OCI-LY7 (cell line): ENCODE measurements around the gene DENND1A.

ENCODE experiments used
- CTCF ChIP-seq: fragments of 200-600 bp; sonication (generic); conservative IDR thresholded peaks from 2 replicates; pipeline ENCODE4 v1.5.1; 2014; ENCODE audit warnings: mild to moderate bottlenecking, antibody characterized with exemption, low read length, moderate library complexity, mixed read lengths
- EZH2phosphoT487 ChIP-seq: fragments of 200-600 bp; sonication (generic); IDR thresholded peaks from 2 replicates; pipeline ENCODE4 v1.6.1; 2018; ENCODE audit warnings: low read depth, borderline replicate concordance, mild to moderate bottlenecking, mixed run types, antibody characterized with exemption, low read length, moderate library complexity, mixed read lengths

- TF ChIP-seq CTCF (no peak), EZH2phosphoT487 (no peak)
These were observed 271.1 kb downstream of the DENND1A start for GRCh38 chr9:123658792-123659191.
